GM12874 (cell line): ENCODE data around the gene MTA3.

Experiments
- CTCF ChIP-seq: IDR thresholded peaks from 2 replicates; pipeline ENCODE4 v1.5.1; 2011; ENCODE audit warnings: low read depth, mild to moderate bottlenecking, control low read depth, low read length, moderate library complexity; ENCODE audit not compliant: insufficient read depth

Gene MTA3

GRCh38 chr2:42568401-42569115 lies at the start of gene MTA3:
TSS of gene MTA3 (plus strand) at chr2:42568632. CDS start at chr2:42568746, 114 bp downstream.
- TF ChIP-seq CTCF, result no peak

- TF ChIP-seq CTCF, result no peak
These were observed 48.8 kb upstream of the MTA3 start for GRCh38 chr2:42519624-42520023.

GRCh38 chr2:42522035-42522434 lies 46.4 kb upstream of the MTA3 start:
- TF ChIP-seq CTCF, result no peak

- no peak for TF ChIP-seq CTCF
These were observed 45.1 kb upstream of the MTA3 start for GRCh38 chr2:42523341-42523740.

- TF ChIP-seq CTCF, result no peak
These were observed 36.0 kb upstream of the MTA3 start for GRCh38 chr2:42532397-42532796.

- no peak for TF ChIP-seq CTCF
These were observed 30.9 kb upstream of the MTA3 start for GRCh38 chr2:42537493-42537892.

- TF ChIP-seq CTCF, result no peak
These were observed 25.6 kb upstream of the MTA3 start for GRCh38 chr2:42542871-42543270.
